Neutrophil (primary cell): ENCODE data around the gene AS3MT.

Experiments used
- H3K27ac ChIP-seq: fragments of 200-600 bp; sonication (generic); 2 replicates; pipeline ENCODE4 v1.5.1; 2016; ENCODE audit warnings: mild to moderate bottlenecking, moderate library complexity
- H3K27me3 ChIP-seq: fragments of 200-600 bp; sonication (generic); 2 replicates; pipeline ENCODE4 v1.6.0; 2016; ENCODE audit warnings: mild to moderate bottlenecking
- H3K36me3 ChIP-seq: fragments of 200-600 bp; sonication (generic); 2 replicates; pipeline ENCODE4 v1.5.1; 2017
- H3K4me1 ChIP-seq, 2 experiments: fragments of 200-600 bp in 1 of 2; sonication (generic) in 1 of 2; 1 replicate in 1 of 2; 2 replicates in 1 of 2; pipeline versions ENCODE4 v1.5.1 to v1.6.1; 2013 to 2016; ENCODE audit warnings: low read depth in 1 of 2, low read length in 1 of 2, mild to moderate bottlenecking in 1 of 2, moderate library complexity in 1 of 2; ENCODE audit not compliant: control insufficient read depth in 1 of 2, insufficient read depth in 1 of 2
- H3K4me3 ChIP-seq, 2 experiments: fragments of 200-600 bp in 1 of 2; sonication (generic) in 1 of 2; 1 replicate in 1 of 2; 2 replicates in 1 of 2; pipeline ENCODE4 v1.5.1; 2013 to 2016; ENCODE audit warnings: low read depth in 1 of 2, low read length in 1 of 2, mild to moderate bottlenecking in 1 of 2, moderate library complexity in 1 of 2
- H3K9me3 ChIP-seq: fragments of 200-600 bp; sonication (generic); 2 replicates; pipeline ENCODE4 v1.5.1; 2016
- TF ChIP-seq, protein P1 (sequence below): fragments of 200-600 bp; sonication (generic); IDR thresholded peaks from 2 replicates; pipeline ENCODE4 v1.5.1; 2016; ENCODE audit warnings: antibody characterized with exemption

The AS3MT gene

DNA sequence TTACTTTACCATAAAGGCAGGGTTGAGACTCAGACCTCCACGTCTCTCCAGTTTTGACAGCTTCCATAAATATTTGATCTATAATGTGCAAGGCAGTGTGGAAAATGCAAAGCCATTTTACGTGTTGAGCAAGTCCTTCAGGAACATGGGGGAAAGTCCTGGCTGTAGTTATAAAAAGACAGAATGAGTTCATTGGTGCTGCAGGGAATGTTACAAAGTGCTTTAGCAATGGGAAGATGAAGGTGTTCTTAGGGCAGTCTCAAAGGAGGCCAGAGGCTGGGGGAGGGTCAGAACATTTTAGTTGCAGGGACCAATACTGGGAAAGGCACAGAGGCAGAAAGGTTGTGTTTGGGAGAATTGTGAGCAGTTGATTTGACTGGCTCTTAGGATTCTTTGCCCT, 76.7 kb downstream of the AS3MT start:
- Histone ChIP-seq H3K9me3 (no peaks in the 10 kb centered on the region), H3K4me3 (no peak overlapping the region), H3K27me3 (no peaks in the 10 kb centered on the region), H3K27ac (no peak overlapping the region), H3K4me1 (no peaks in the 10 kb centered on the region), H3K36me3 (no peaks in the 10 kb centered on the region)
- TF ChIP-seq, protein P1, sequence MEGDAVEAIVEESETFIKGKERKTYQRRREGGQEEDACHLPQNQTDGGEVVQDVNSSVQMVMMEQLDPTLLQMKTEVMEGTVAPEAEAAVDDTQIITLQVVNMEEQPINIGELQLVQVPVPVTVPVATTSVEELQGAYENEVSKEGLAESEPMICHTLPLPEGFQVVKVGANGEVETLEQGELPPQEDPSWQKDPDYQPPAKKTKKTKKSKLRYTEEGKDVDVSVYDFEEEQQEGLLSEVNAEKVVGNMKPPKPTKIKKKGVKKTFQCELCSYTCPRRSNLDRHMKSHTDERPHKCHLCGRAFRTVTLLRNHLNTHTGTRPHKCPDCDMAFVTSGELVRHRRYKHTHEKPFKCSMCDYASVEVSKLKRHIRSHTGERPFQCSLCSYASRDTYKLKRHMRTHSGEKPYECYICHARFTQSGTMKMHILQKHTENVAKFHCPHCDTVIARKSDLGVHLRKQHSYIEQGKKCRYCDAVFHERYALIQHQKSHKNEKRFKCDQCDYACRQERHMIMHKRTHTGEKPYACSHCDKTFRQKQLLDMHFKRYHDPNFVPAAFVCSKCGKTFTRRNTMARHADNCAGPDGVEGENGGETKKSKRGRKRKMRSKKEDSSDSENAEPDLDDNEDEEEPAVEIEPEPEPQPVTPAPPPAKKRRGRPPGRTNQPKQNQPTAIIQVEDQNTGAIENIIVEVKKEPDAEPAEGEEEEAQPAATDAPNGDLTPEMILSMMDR = no peak

DNA sequence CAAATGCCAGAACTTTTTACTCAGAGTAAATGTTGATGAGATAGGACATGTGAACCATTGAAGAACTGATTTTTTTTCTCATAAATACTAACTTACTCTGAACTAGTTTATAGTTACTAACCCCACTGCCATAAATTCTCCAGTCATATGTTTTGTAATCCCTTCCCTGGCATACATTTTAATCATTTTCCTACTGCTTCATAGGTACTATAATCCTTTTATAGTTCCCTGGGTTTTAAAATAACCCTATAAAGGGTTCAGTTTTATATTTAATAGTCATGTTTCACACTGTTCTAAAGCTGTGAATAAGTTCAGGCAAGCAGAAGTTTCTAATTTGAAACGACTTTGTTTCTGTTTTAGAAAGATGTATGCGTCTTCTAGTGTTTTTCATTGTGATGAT, 77.7 kb downstream of the AS3MT start:
- Histone ChIP-seq H3K4me1 (no peaks in the 10 kb centered on the region), H3K27me3 (no peaks in the 10 kb centered on the region), H3K27ac (no peak overlapping the region), H3K4me3 (no peak overlapping the region), H3K36me3 (no peaks in the 10 kb centered on the region), H3K9me3 (no peaks in the 10 kb centered on the region)
- TF ChIP-seq, protein P1 = no peak

DNA sequence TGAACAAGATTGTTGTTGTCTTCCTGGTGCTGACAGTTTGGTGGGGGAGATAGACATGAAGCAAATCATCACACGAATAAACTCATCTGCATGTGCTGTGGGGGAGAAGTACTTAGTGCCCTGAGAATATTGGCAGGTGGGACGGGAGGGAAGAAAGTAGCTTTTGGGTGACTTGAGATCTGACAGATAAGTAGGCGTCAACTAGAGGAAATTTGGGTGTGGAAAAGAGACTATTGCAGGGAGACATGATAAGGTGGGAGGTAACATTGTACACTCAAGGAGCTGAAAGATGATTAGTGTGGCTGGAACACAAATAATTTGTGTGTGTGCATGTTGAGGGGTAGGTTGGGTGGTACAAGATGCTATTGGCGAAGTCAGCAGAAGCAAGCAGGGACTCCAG, 78.9 kb downstream of the AS3MT start:
- H3K36me3 ChIP-seq = no peaks in the 10 kb centered on the region
- H3K9me3 ChIP-seq = no peaks in the 10 kb centered on the region
- TF ChIP-seq, protein P1 = no peak
- no peak overlapping the region for H3K4me3 ChIP-seq
- no peaks in the 10 kb centered on the region for H3K27me3 ChIP-seq
- no peaks in the 10 kb centered on the region for H3K4me1 ChIP-seq
- H3K27ac ChIP-seq = no peak overlapping the region

DNA sequence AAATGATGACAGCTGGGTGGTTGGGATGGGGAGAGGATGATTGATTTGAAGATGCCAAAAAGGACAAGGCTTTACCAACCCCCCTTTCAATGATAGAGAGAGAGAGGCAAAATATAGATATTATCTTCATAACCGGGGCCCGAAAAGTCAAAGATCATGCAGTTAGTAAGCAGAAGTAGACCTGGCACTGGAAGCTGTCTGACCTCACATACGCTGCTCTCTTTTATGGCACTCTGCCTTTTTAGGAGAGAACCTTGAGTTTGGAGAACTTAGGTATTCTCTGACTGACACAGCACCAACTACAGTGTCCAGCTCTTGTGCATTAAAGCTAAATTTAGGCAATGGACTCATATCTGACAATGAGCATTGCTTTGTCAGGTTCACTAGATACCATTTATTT, 79.5 kb downstream of the AS3MT start:
- TF ChIP-seq, protein P1 = no peak
- no peaks in the 10 kb centered on the region for H3K27me3 ChIP-seq
- no peaks in the 10 kb centered on the region for H3K9me3 ChIP-seq
- H3K27ac ChIP-seq = no peak overlapping the region
- H3K36me3 ChIP-seq = no peaks in the 10 kb centered on the region
- no peaks in the 10 kb centered on the region for H3K4me1 ChIP-seq
- H3K4me3 ChIP-seq = no peak overlapping the region

DNA sequence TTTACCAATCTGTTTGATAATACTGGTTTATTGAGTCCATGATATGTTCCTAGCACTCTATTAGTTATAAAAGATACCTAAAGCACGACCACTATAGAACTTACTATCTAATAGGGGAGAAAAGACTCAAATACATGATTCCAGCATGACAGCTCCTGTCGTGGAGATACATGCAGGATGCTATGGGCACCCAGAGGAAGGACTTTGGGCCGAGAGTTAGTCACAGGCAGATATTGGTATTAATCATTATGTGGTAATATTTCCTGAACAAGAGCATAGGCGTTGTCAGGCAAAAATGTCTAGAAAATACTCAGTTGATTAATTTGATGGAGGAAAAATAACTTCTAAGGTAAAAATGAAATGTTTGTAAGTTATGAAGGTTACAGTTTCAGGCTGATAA, 80.6 kb downstream of the AS3MT start:
- Histone ChIP-seq H3K9me3 (no peaks in the 10 kb centered on the region), H3K27me3 (no peaks in the 10 kb centered on the region), H3K4me1 (no peaks in the 10 kb centered on the region), H3K27ac (no peak overlapping the region), H3K36me3 (no peaks in the 10 kb centered on the region), H3K4me3 (no peak overlapping the region)
- TF ChIP-seq, protein P1 = no peak

DNA sequence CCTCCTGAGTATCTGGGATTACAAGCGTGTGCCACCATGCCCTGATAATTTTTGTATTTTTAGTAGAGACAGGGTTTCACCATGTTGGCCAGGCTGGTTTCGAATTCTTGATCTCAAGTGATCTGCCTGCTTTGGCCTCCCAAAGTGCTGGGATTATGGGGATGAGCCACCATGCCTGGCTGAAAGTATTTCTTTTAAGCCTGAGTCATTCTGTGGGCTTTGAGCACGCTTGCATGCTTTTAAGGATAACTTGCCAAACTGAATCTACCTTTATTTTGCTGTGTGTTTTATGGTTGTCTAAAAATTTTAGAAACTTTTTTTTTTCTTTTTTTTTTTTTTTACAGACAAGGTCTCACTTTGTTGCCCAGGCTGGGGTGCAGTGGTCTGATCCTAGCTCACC, 82.0 kb downstream of the AS3MT start:
- no peaks in the 10 kb centered on the region for H3K9me3 ChIP-seq
- TF ChIP-seq, protein P1 = no peak

More for the DNA sequence above, 82.0 kb downstream of the AS3MT start:
- Histone ChIP-seq H3K4me1 (no peaks in the 10 kb centered on the region), H3K4me3 (no peak overlapping the region), H3K27ac (no peak overlapping the region), H3K36me3 (no peaks in the 10 kb centered on the region), H3K27me3 (no peaks in the 10 kb centered on the region)
